H1 (cell line): ENCODE data around the gene SMARCD1. TPM values are rescaled to one million over a fixed set of nuclear protein-coding genes. Genes with fewer than 3 reads are reported as not detected.

Experiments used
- CTCF ChIA-PET: fragments of 300-600 bp; sonication (Branson Sonifier 250); formaldehyde crosslinking; loops from one replicate; lab custom pipeline; 2021; ENCODE audit not compliant: partially characterized antibody; lab: Charles Lee
- POLR2A ChIA-PET: fragments of 300-600 bp; sonication (Branson Sonifier 250); formaldehyde crosslinking; loops from one replicate; lab custom pipeline; 2021; ENCODE audit warnings: inconsistent platforms; ENCODE audit not compliant: partially characterized antibody; lab: Charles Lee
- DNase-seq, 2 experiments: peaks; one replicate each; pipeline versions ENCODE4 v3.0.0 to v3.0.0-alpha.2; 2010 to 2022; ENCODE audit warnings: low spot score in 2 of 2, low read depth in 1 of 2, mixed read lengths in 1 of 2
- FAIRE-seq: peaks from 2 replicates; lab custom pipeline; 2011; peaks lifted over from hg19 to GRCh38; lab: Jason Lieb, UNC
- H2AFZ ChIP-seq: 2 replicates; pipeline ENCODE4 v1.8.1; 2012; ENCODE audit warnings: low read length, inconsistent platforms
- H2AK5ac ChIP-seq: 2 replicates; pipeline ENCODE4 v1.6.1; 2013; ENCODE audit warnings: low read depth, low read length
- H2BK120ac ChIP-seq: replicated peaks from 2 replicates; pipeline ENCODE3; 2013; ENCODE audit warnings: low read depth, low read length, inconsistent platforms
- H2BK12ac ChIP-seq: 2 replicates; pipeline ENCODE4 v1.6.1; 2013; ENCODE audit warnings: low read depth, low read length
- H2BK15ac ChIP-seq: 2 replicates; pipeline ENCODE4 v1.6.1; 2013; ENCODE audit warnings: low read length
- H2BK20ac ChIP-seq: 2 replicates; pipeline ENCODE4 v1.6.1; 2013; ENCODE audit warnings: low read length
- H2BK5ac ChIP-seq: 2 replicates; pipeline ENCODE4 v1.6.1; 2013; ENCODE audit warnings: low read depth, low read length
- H3K14ac ChIP-seq: 2 replicates; pipeline ENCODE4 v1.6.1; 2013; ENCODE audit warnings: inconsistent platforms; ENCODE audit not compliant: insufficient read length
- H3K18ac ChIP-seq: 2 replicates; pipeline ENCODE4 v1.6.1; 2013; ENCODE audit warnings: low read length; ENCODE audit errors: extremely low read depth
- H3K23ac ChIP-seq: 2 replicates; pipeline ENCODE4 v1.6.1; 2013; ENCODE audit warnings: inconsistent platforms; ENCODE audit not compliant: insufficient read length
- H3K23me2 ChIP-seq: 2 replicates; pipeline ENCODE4 v1.6.1; 2013; ENCODE audit warnings: low read depth, low read length
- H3K27ac ChIP-seq: 2 replicates; pipeline ENCODE4 v1.6.1; 2011; ENCODE audit warnings: low read depth, low read length, inconsistent platforms
- H3K27me3 ChIP-seq, 4 experiments: replicated peaks in 1 of 4; 1 replicate in 1 of 4; 2 replicates in 3 of 4; pipeline versions ENCODE4 v1.6.1 to v1.8.1; 2011 to 2013; ENCODE audit warnings: low read length in 3 of 4, mild to moderate bottlenecking in 3 of 4, inconsistent platforms in 2 of 4, mixed read lengths in 2 of 4, moderate library complexity in 1 of 4; ENCODE audit not compliant: control insufficient read depth in 3 of 4, insufficient read depth in 3 of 4; ENCODE audit errors: extremely low read depth in 1 of 4
- H3K36me3 ChIP-seq, 4 experiments: 2 replicates each; pipeline versions ENCODE4 v1.6.1 to v1.8.1; 2011 to 2013; ENCODE audit warnings: mild to moderate bottlenecking in 4 of 4, low read length in 3 of 4, moderate library complexity in 2 of 4, control low read depth in 1 of 4, inconsistent platforms in 1 of 4; ENCODE audit not compliant: insufficient read depth in 4 of 4, control insufficient read depth in 2 of 4
- H3K4ac ChIP-seq: replicated peaks from 2 replicates; pipeline ENCODE3; 2013; ENCODE audit warnings: low read length, low read depth, mixed read lengths, inconsistent platforms; ENCODE audit not compliant: insufficient read length
- H3K4me1 ChIP-seq, 4 experiments: replicated peaks in 1 of 4; 1 replicate in 1 of 4; 2 replicates in 3 of 4; pipeline versions ENCODE4 v1.6.1 to v1.8.1; 2011 to 2013; ENCODE audit warnings: low read length in 3 of 4, inconsistent platforms in 2 of 4, mixed read lengths in 1 of 4; ENCODE audit not compliant: insufficient read depth in 4 of 4, control insufficient read depth in 3 of 4
- H3K4me2 ChIP-seq, 2 experiments: 2 replicates each; pipeline versions ENCODE4 v1.6.1 to v1.8.1; 2011 to 2013; ENCODE audit warnings: low read depth in 2 of 2, low read length in 2 of 2, control low read depth in 1 of 2, inconsistent platforms in 1 of 2, mild to moderate bottlenecking in 1 of 2; ENCODE audit not compliant: insufficient read depth in 1 of 2
- H3K4me3 ChIP-seq, 4 experiments: fragments of 200-600, 300-600 bp in 1 of 4; sonication (generic), shearing (Covaris generic), sonication (Bioruptor Twin) in 1 of 4; 2 replicates each; pipeline versions ENCODE4 v1.5.1 to v1.8.1; 2011 to 2016; ENCODE audit warnings: low read length in 4 of 4, low read depth in 3 of 4, control low read depth in 2 of 4, inconsistent platforms in 2 of 4, mild to moderate bottlenecking in 2 of 4, mixed read lengths in 1 of 4, moderate library complexity in 1 of 4; ENCODE audit not compliant: insufficient read depth in 2 of 4; ENCODE audit errors: extremely low read depth in 1 of 4
- H3K56ac ChIP-seq: replicated peaks from 2 replicates; pipeline ENCODE3; 2013; ENCODE audit warnings: low read depth, mild to moderate bottlenecking, mixed read lengths, low read length, inconsistent platforms; ENCODE audit not compliant: insufficient read length
- H3K79me1 ChIP-seq: 2 replicates; pipeline ENCODE4 v1.6.1; 2013; ENCODE audit warnings: low read depth, low read length, control low read depth
- H3K79me2 ChIP-seq, 2 experiments: 2 replicates each; pipeline versions ENCODE4 v1.6.1 to v1.8.1; 2012 to 2013; ENCODE audit warnings: low read length in 2 of 2, mild to moderate bottlenecking in 2 of 2, inconsistent platforms in 1 of 2; ENCODE audit not compliant: insufficient read depth in 2 of 2, control insufficient read depth in 1 of 2
- H3K9ac ChIP-seq, 4 experiments: replicated peaks in 1 of 4; 1 replicate in 1 of 4; 2 replicates in 3 of 4; pipeline versions ENCODE4 v1.6.1 to v1.8.1; 2011 to 2013; ENCODE audit warnings: low read depth in 3 of 4, low read length in 3 of 4, control low read depth in 2 of 4, mild to moderate bottlenecking in 2 of 4, moderate library complexity in 2 of 4, inconsistent platforms in 1 of 4; ENCODE audit errors: extremely low read depth in 1 of 4
- H3K9me3 ChIP-seq, 2 experiments: 2 replicates each; pipeline versions ENCODE4 v1.6.1 to v1.8.1; 2012 to 2013; ENCODE audit warnings: mild to moderate bottlenecking in 2 of 2, moderate library complexity in 2 of 2, control low read depth in 1 of 2, inconsistent platforms in 1 of 2, low read depth in 1 of 2, low read length in 1 of 2, mixed read lengths in 1 of 2; ENCODE audit not compliant: insufficient read depth in 2 of 2
- H4K20me1 ChIP-seq, 2 experiments: replicated peaks in 1 of 2; 2 replicates each; pipeline versions ENCODE3 to v1.8.1; 2011 to 2013; ENCODE audit warnings: inconsistent platforms in 2 of 2, low read length in 2 of 2, mild to moderate bottlenecking in 1 of 2; ENCODE audit not compliant: insufficient read depth in 2 of 2, control insufficient read depth in 1 of 2
- H4K5ac ChIP-seq: 2 replicates; pipeline ENCODE4 v1.6.1; 2013; ENCODE audit warnings: low read length, low read depth, mixed read lengths, inconsistent platforms; ENCODE audit not compliant: insufficient read length
- H4K8ac ChIP-seq: 2 replicates; pipeline ENCODE4 v1.8.0; 2013; ENCODE audit warnings: mild to moderate bottlenecking, moderate library complexity, low read length, inconsistent platforms; ENCODE audit not compliant: insufficient read depth; ENCODE audit errors: extremely low read depth
- H4K91ac ChIP-seq: replicated peaks from 2 replicates; pipeline ENCODE3; 2013; ENCODE audit warnings: low read length, mixed read lengths, inconsistent platforms; ENCODE audit not compliant: insufficient read length
- ATF3 ChIP-seq: IDR thresholded peaks from 2 replicates; pipeline ENCODE4 v1.6.1; 2011; ENCODE audit warnings: low read depth, mild to moderate bottlenecking, low read length; ENCODE audit not compliant: insufficient read depth
- EZH2 ChIP-seq: fragments of 200-600 bp; sonication (generic); IDR thresholded peaks from 2 replicates; pipeline ENCODE4 v1.7.1; 2012; ENCODE audit warnings: low read depth, mild to moderate bottlenecking, moderate library complexity, low read length, inconsistent platforms; ENCODE audit not compliant: severe bottlenecking
- GABPA ChIP-seq: IDR thresholded peaks from 2 replicates; pipeline ENCODE4 v1.6.1; 2011; ENCODE audit warnings: mild to moderate bottlenecking, low read length, moderate library complexity, borderline replicate concordance; ENCODE audit not compliant: insufficient read depth
- KDM1A ChIP-seq: fragments of 200-600, 300-600 bp; sonication (generic); IDR thresholded peaks from 2 replicates; pipeline ENCODE4 v1.7.1; 2016; ENCODE audit warnings: mild to moderate bottlenecking, low read length, borderline replicate concordance
- POLR2AphosphoS5 ChIP-seq: IDR thresholded peaks from 2 replicates; pipeline ENCODE4 v1.6.1; 2011; ENCODE audit warnings: low read depth, low read length
- SP1 ChIP-seq: IDR thresholded peaks from 2 replicates; pipeline ENCODE4 v1.6.1; 2011; ENCODE audit warnings: low read depth, low read length
- TBP ChIP-seq: IDR thresholded peaks from 2 replicates; pipeline ENCODE4 v1.6.1; 2011; ENCODE audit warnings: low read depth, low read length, improper control_type of control experiment
- YY1 ChIP-seq: IDR thresholded peaks from 2 replicates; pipeline ENCODE4 v1.6.1; 2011; ENCODE audit warnings: low read depth, mild to moderate bottlenecking, low read length
- WGBS, 2 experiments: shearing (Covaris generic) in 1 of 2; methylation state at CpG; one replicate each; pipeline versions ENCODE4 v1.1.6 to v1.1.7; 2013 to 2015; ENCODE audit warnings: low lambda C conversion rate in 2 of 2, mixed read lengths in 2 of 2, inconsistent platforms in 1 of 2, low coverage in 1 of 2, missing lambda C conversion rate in 1 of 2; ENCODE audit not compliant: insufficient replicate concordance in 2 of 2, insufficient coverage in 1 of 2, insufficient read length in 1 of 2; ENCODE audit errors: extremely low coverage in 1 of 2, missing lambda C conversion rate in 1 of 2; 5-methylcytosine and 5-hydroxymethylcytosine counted together
- polyA plus RNA-seq, 7 experiments: library from polyadenylated mRNA; depleted of rRNA in 3 of 7; stranded (reverse) in 5 of 7; unstranded in 2 of 7; fragments of >200 nt in 5 of 7; fragments of 200-250 nt in 2 of 7; gene quantifications; 1 replicate in 5 of 7; 2 replicates in 1 of 7; 4 replicates in 1 of 7; pipeline versions ENCODE4 v1.2.1 to v1.2.3, GENCODE V29; 2011 to 2013; ENCODE audit warnings: missing spikeins in 2 of 7, mixed read lengths in 2 of 7
- total RNA-seq: library from RNA; stranded (reverse); fragmentation: NEBNext Ultra II Directional; extraction: Animal tissue kit (Norgen Biotek cat#: 25700); gene quantifications from 2 replicates; pipeline ENCODE4 v1.2.1, GENCODE V29; 2021

SMARCD1 gene
- total and polyA plus RNA-seq, 2 of the 8 experiments (the other 6 are each of a cell fraction or from before 2014, with no cell fraction given) = 128 to 130 TPM

- Histone ChIP-seq H3K4me1 (peaks cover 0 to 5% (median under 1%) of the 10 kb centered on the region in 4 experiments; a peak in 3 of 7 replicates), H2BK120ac (no peak overlapping the region), H4K5ac (no peak overlapping the region), H2BK12ac (no peak overlapping the region), H3K18ac (no peak overlapping the region), H3K9me3 (no peaks in the 10 kb centered on the region), H3K4me3 (no peak overlapping the region), H3K4me2 (no peak overlapping the region), H3K14ac (no peak overlapping the region), H3K79me1 (no peaks in the 10 kb centered on the region), H2BK15ac (no peak overlapping the region), H4K8ac (no peak overlapping the region), H2BK20ac (no peak overlapping the region), H3K79me2 (no peaks in the 10 kb centered on the region), H3K4ac (no peak overlapping the region), H2AFZ (no peak overlapping the region), H2BK5ac (no peak overlapping the region), H3K27me3 (peaks cover 10 to 44% (median 27%) of the 10 kb centered on the region in 4 experiments), H3K36me3 (no peaks in the 10 kb centered on the region), H3K23me2 (peaks cover 2% of the 10 kb centered on the region), H4K91ac (no peak overlapping the region), H2AK5ac (no peak overlapping the region), H3K9ac (no peak overlapping the region), H3K27ac (no peak overlapping the region), H3K23ac (no peak overlapping the region), H4K20me1 (peaks cover under 1 to 2% of the 10 kb centered on the region in 2 experiments), H3K56ac (no peak overlapping the region)
- FAIRE-seq (no peak), DNase-seq (no peak)
- ChIA-PET CTCF (interaction anchor here (0.6 to 22.8 kb wide), 7 partner anchors 9 to 418 kb away, joined by 3 to 420 read pairs (median 4); partner anchors contain the start of genes AQP6 and SMARCD1), POLR2A (interaction anchor here (0.9 to 1.0 kb wide), 3 partner anchors 12 to 230 kb away, joined by 3 to 4 read pairs (median 3); no protein-coding TSS in a partner anchor)
- WGBS, 2 experiments = 68% methylated on average over 6 of the region's 6 CpGs; no CpG with 5 or more reads in 1 of the 2 experiments
- TF ChIP-seq TBP (no peak), SP1 (no peak), GABPA (no peak), EZH2 (no peak), POLR2AphosphoS5 (no peak), KDM1A (no peak), YY1 (no peak), ATF3 (no peak)
Observed at GRCh38 chr12:50061946-50062686, 23.0 kb upstream of the SMARCD1 start.
